BJ (cell line): ENCODE measurements around the gene EPS8L3. TPM values are rescaled to one million over a fixed set of nuclear protein-coding genes. Genes with fewer than 3 reads are reported as not detected.
"Not testable (repeated sequence)": the region's sequence is repeated elsewhere in the genome, so short reads cannot be mapped to it uniquely, and the experiment has no call there.

ENCODE experiments used
- CTCF ChIA-PET: fragments of 350-600 bp; formaldehyde crosslinking; extraction: SDS; loops from one replicate; lab custom pipeline; 2021; ENCODE audit warnings: antibody characterized with exemption, inconsistent platforms; lab: Yijun Ruan, JAX
- POLR2A ChIA-PET: fragments of 300-600 bp; sonication (Branson Sonifier 250); formaldehyde crosslinking; extraction: SDS; loops from one replicate; lab custom pipeline; 2021; ENCODE audit warnings: antibody characterized with exemption; lab: Charles Lee
- DNase-seq: peaks from one replicate; pipeline ENCODE4 v3.0.0-alpha.2; 2011; ENCODE audit warnings: low read depth
- H3K27me3 ChIP-seq: 2 replicates; pipeline ENCODE4 v1.6.0; 2011; ENCODE audit warnings: low read length; ENCODE audit not compliant: control insufficient read depth, insufficient read depth
- H3K36me3 ChIP-seq: 2 replicates; pipeline ENCODE4 v1.5.1; 2011; ENCODE audit warnings: low read length; ENCODE audit not compliant: control insufficient read depth, insufficient read depth
- H3K4me3 ChIP-seq: 2 replicates; pipeline ENCODE4 v1.5.1; 2011; ENCODE audit warnings: low read depth, mild to moderate bottlenecking, control low read depth, low read length
- polyA plus RNA-seq: library from polyadenylated mRNA; depleted of rRNA; stranded (reverse); fragments of >200 nt; gene quantifications from 2 replicates; pipeline ENCODE4 v1.2.3, GENCODE V29; 2011
- TF ChIP-seq, protein P1 (sequence below): IDR thresholded peaks from 2 replicates; pipeline ENCODE4 v1.5.1; 2011; ENCODE audit warnings: low read depth, mild to moderate bottlenecking, control low read depth, inconsistent platforms, low read length, moderate library complexity; ENCODE audit not compliant: insufficient read depth

The EPS8L3 gene
- polyA plus RNA-seq, 1 experiment, result not detected

DNA sequence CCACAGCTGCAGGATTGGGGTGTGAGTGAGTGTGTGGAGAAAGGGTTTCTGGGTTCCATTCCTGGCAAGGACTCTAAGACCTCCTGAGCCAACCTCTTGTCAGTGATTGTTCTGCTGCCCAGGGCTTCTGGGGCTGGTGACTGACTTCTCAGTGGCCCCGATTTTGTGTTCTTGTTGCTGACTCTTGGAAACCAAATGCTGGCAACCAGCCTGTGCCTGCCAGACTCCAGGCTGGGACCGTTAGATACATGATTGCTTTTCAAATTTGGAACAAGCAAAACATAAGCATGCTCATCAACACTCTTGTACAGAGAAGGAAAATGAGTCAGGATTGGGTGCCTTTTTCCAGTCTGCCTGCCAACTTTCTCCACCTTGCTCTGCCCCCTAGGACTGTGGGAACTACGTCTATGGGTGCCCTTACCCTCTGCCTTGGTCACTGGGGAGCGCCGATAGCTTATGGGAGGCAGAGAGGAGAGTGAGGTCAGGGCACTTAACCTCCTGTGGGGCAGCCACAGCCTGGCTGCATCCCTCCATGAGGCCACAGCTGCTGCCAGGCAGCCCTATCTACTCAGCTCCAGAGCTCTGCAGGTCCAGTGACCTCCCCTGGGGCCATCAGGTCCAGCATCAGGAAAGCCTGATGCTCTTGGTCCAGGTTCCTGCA lies 39.3 kb upstream of the EPS8L3 start:
- Histone ChIP-seq H3K4me3 (no peak overlapping the region), H3K36me3 (no peaks in the 10 kb centered on the region), H3K27me3 (no peaks in the 10 kb centered on the region)
- no peak for DNase-seq
- CTCF ChIA-PET, result interaction anchor here (1.3 kb wide), 1 partner anchor 163 kb away, joined by 3 read pairs; no protein-coding TSS in a partner anchor
- TF ChIP-seq, protein P1, sequence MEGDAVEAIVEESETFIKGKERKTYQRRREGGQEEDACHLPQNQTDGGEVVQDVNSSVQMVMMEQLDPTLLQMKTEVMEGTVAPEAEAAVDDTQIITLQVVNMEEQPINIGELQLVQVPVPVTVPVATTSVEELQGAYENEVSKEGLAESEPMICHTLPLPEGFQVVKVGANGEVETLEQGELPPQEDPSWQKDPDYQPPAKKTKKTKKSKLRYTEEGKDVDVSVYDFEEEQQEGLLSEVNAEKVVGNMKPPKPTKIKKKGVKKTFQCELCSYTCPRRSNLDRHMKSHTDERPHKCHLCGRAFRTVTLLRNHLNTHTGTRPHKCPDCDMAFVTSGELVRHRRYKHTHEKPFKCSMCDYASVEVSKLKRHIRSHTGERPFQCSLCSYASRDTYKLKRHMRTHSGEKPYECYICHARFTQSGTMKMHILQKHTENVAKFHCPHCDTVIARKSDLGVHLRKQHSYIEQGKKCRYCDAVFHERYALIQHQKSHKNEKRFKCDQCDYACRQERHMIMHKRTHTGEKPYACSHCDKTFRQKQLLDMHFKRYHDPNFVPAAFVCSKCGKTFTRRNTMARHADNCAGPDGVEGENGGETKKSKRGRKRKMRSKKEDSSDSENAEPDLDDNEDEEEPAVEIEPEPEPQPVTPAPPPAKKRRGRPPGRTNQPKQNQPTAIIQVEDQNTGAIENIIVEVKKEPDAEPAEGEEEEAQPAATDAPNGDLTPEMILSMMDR, result no peak
- POLR2A ChIA-PET, result no interaction called here

GRCh38 chr1:109802136-109802900 lies 38.6 kb upstream of the EPS8L3 start:
- Histone ChIP-seq H3K27me3 (no peaks in the 10 kb centered on the region), H3K4me3 (no peak overlapping the region), H3K36me3 (no peaks in the 10 kb centered on the region)
- ChIA-PET POLR2A (no interaction called here), CTCF (interaction anchor here (1.1 to 1.3 kb wide), 2 partner anchors 162 to 182 kb away, joined by 3 to 4 read pairs; partner anchors contain the start of gene AHCYL1)
- DNase-seq, result no peak
- TF ChIP-seq, protein P1, result no peak

DNA sequence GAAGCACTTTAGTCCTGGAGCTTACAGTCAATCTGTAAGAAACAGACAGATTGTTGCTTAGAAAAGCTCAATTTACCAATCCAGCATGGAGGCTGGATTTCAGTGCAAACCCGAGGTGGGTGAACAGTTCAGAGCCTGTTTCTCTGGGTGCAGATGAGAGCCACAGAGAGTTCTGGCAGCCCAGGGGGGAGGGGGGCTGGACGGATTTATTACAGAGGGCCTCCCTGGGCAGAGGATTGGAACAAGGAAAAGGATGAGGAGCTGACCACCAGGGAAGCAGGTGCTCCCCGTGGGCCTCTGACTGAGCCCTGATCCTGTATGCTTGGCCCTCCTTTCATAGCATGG lies 38.0 kb upstream of the EPS8L3 start:
- Histone ChIP-seq H3K36me3 (no peaks in the 10 kb centered on the region), H3K4me3 (no peak overlapping the region), H3K27me3 (no peaks in the 10 kb centered on the region)
- ChIA-PET CTCF (interaction anchor here (1.0 to 1.3 kb wide), 3 partner anchors 9 to 183 kb away, joined by 3 to 4 read pairs (median 3); partner anchors contain the start of gene AHCYL1), POLR2A (no interaction called here)
- TF ChIP-seq, protein P1, result no peak
- no peak for DNase-seq

DNA sequence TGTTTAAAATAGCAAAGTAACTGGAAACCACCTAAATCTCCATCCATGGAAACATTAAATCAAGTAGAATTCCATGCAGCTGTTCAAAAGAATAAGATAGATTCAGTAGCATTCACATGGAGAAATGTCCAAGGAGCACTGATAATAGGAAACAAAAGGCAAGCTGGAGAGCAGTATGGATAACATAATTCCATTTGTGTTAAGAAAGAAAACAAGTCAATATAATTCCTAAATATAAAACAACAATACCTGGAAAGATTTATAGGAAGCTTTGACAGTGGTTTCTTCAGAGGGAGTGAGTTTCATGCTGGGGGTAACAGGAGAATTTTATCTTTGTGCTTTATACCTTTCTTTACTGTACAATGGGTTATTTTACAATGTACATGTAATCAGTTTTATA lies 36.6 kb upstream of the EPS8L3 start:
- H3K4me3 ChIP-seq, result no peak overlapping the region
- CTCF ChIA-PET, result interaction anchor here (1.3 kb wide), 1 partner anchor 8 kb away, joined by 3 read pairs; no protein-coding TSS in a partner anchor
- POLR2A ChIA-PET, result no interaction called here
- no peaks in the 10 kb centered on the region for H3K27me3 ChIP-seq
- DNase-seq, result no peak
- TF ChIP-seq, protein P1, result no peak
- no peaks in the 10 kb centered on the region for H3K36me3 ChIP-seq

DNA sequence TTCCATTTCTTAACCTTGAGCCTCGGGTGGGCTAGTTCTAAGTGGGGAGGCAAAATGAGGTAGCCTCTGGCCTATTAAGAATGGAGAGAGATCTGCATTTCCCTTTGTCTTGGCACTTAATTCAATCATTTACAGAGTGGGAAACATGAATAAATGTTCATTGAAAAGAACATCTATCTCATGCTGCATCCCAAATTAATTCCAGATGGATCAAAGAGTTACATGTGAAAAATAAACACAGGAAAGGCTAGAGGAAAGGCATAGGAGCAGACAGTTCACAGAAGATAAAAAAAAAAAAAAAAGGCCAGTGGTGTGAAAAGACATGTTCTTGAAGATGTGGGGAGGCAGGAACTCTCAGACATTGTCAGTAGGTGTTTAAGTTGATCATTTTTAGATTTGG lies 35.7 kb upstream of the EPS8L3 start:
- DNase-seq, result no peak
- ChIA-PET CTCF (no interaction called here), POLR2A (no interaction called here)
- Histone ChIP-seq H3K27me3 (no peaks in the 10 kb centered on the region), H3K4me3 (no peak overlapping the region), H3K36me3 (no peaks in the 10 kb centered on the region)
- TF ChIP-seq, protein P1, result no peak

- POLR2A ChIA-PET, H3K27me3 ChIP-seq, H3K36me3 ChIP-seq, H3K4me3 ChIP-seq, DNase-seq: not testable (repeated sequence)
- CTCF ChIA-PET, result interaction anchor here (0.6 to 1.5 kb wide), 5 partner anchors 9 to 197 kb away, joined by 3 to 8 read pairs (median 3); partner anchors contain the start of genes AHCYL1 and CSF1
These were observed 33.5 kb upstream of the EPS8L3 start for GRCh38 chr1:109797303-109797595.
